GM04504 (cell line): Measurements from ENCODE around the gene MAP2K1.
A peak's percentile ranks its signal among the peaks of the same experiment; 100 is the strongest.

Experiments used
- DNase-seq: peaks from one replicate; pipeline ENCODE4 v3.0.0-alpha.2; 2012; ENCODE audit warnings: low read depth

The MAP2K1 gene

DNA sequence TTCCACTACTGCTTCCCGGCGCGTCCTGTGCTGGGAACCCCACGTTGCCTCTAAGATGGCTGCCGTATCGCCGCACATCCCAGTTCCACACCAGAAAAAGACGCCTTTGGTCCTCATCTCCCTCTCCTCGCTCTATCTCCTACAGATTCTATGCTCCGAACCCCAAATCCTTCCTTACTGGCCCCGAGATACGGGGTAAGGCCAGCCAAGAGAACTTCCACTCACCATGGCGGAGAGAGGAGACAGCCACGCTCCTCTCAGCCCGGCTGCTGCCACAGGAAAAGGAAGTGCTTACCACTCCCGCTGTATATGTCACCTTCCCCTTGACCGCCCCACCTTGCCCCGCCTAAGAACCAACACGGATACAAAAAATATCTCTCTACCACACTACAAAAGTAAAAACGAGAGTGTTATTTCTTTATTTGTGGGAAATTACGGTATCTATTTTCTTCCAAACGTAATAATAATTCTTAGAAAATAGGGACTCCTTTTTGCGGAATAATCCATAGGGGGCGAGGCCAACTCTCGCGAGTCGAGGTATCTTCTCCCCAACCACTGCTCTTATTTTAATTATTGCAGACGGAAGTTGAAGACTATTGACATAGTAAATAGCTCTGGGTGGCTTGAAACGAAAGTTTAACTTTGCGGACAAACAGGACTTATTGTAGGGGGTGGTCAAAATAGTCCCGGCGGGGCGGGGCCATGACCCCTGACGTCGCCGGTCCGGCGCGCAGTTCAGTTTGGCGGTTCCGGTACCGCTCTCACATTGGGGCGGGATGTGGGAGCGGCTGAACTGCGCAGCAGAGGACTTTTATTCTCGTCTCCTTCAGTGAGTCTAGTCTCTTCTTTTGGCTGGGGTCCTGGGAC is 118.1 kb downstream of the MAP2K1 start, which contains the start of the genes RPL4 and ZWILCH:
TSS of gene RPL4 (minus strand) at position 293 of the 867 bp plus-strand sequence. CDS start at position 228, 65 bp downstream.
TSS of gene ZWILCH (plus strand) at position 764 of the 867 bp plus-strand sequence. CDS start at position 777, 13 bp downstream.
- DNase-seq, result peak; percentile 71

DNA sequence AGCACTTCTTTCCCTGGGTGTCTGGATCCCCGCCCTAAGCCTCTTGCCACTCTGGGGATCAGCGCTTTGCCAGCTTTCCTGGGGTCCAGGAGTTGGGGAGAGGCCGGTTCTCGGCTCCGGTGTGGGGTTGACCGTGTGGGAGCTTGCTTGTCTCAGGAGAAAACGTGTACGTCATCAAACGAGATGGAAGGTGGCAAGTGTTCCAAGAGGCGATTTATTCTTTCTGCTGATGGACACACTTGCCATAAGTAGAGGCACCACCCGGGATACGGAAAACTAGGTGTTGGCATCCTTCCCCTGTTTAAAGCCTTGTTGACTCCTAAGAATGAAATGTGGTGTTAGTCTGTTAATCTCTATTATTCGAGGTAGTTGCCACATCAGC is 118.7 kb downstream of the MAP2K1 start:
- no peak for DNase-seq

DNA sequence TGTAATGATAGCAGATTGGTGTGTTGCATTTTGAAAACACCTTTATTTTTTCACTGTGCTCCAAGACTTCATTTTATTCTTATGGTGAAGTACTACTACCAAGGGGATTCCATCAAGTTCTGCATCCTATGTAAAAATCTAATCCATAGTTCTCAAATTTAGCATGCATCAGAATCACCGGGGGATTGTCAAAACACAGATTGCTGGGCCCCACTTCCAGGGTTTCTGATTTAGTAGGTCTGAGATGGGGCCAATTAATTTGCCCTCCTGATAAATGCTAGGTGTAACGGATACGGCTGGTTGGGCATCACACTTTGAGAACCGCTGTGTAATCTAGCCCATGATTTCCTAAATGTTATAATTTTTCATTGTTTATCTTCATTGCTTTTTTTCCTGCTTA is 119.1 kb downstream of the MAP2K1 start:
- DNase-seq, result no peak

DNA sequence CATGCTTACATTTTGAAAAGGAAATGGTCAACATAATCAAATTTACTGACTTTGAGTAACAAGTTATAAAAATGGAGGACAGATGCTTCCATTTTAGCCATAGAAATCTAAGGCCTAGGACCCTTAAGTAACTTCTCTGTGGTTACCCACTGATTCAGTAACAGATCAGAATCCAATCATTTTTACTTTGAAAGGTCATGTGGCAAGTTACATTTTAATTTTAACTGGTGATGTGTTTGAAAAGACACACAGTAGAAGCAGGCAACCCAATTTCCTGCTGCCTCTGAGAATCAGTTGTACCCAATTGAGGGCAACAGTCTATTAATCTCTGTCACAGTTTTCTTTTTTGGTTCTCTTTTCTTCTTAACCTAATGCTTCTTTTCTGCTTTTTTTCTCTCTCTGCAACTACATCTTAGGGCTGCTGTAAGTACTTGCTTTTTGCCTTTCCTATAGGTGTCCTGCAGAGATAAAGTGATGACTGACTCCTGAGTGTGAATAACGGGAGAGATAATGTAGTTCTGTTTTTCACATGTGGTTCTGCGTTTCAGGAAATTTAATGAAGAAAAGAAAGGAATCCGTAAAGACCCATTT is 121.7 kb downstream of the MAP2K1 start:
- no peak for DNase-seq

DNA sequence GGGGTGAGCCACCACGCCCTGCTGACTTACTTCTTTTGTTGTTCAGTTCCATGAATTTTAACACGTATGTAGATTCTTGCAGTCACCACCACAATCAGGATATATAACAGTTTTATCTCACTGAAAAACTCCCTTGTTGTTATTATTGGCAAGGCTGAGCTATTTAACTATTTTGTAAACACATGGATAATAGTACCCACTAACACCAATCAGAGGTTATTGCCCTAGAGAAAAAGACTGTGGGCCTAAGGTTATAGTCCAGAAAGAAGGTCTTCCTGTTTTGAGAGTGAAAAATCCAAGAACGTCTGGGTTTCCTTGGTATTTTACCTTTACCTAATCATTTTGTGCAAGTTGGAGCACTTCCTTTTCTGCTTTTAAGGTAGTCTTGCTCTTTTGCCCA is 127.9 kb downstream of the MAP2K1 start:
- no peak for DNase-seq

DNA sequence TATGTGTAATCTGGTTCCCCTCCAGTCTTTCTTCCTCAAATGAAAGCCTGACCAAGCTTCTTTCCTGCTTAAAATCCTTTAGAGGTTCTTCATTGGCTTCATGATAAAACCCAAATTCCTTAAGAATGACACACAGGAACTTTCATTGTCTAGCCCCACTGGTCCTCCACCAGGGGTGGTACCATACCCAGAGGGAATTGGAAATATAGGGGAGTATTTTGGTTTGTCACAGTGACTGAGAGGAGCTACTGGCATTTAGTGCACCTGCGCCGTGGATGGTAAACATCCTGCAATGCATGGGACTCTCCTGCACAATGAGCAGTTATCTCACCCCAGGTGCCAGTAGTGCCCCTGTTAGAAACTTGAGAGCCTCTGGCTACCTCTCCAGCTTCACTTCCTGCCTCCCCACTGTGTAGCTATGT is 129.2 kb downstream of the MAP2K1 start:
- no peak for DNase-seq

DNA sequence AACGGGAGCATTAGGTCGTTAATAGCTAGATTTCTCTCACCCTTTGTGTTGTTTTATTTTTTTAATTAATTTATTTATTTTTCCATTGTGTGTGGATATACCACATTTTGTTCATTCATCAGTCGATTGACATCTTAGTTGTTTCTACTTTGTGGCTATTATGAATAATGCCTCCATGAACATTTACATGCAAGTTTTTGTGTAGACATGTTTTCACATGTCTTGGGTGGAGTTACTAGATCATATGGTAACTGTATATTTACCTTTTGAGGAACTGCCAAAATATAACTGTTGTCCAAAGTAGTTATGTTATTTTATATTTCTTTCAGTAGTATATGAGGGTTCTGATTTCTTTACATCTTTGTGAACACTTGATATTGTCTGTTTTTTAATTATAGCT is 137.2 kb downstream of the MAP2K1 start:
- DNase-seq, result no peak

DNA sequence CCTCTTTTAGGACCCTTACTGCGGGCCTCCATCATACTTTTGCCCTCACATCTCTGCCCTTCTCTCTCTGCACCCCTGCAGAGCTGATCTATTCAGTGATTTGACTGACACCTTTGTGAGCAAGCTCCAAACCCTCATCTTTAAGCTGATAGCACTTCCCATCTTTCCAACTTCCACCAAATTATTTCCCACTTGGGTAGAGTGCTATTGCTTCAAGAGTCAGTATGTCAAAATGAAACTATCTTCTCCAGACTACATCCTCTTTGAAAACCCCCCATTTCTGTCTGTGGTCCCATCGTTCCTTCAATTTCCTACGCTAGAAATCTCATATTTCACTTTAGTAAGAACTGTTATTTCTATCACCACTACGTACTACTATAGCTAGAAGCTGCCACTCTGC is 138.1 kb downstream of the MAP2K1 start:
- no peak for DNase-seq

DNA sequence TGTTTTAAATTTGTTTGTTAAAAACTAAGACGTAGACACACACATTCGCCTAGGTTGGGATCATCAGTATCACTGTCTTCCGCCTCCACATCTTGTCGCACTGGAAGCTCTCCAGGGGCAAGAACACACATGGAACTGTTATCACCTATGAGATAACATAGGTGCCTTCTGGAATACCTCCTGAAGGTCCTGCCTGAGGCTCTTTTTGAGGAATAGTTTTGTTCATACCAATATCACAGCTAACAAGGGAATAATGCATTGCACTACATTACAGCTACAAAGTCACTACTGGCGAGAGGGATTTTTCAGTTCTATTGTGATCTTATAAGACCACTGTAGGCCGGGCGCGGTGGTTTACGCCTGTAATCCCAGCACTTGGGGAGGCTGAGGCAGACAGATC is 148.3 kb downstream of the MAP2K1 start:
- no peak for DNase-seq
